NCI-H1092 (cell line): ENCODE data around the gene TEDC1.

Experiments
- DNase-seq: peaks from one replicate; lab custom pipeline; 2025; lab: John Stamatoyannopoulos, UW

The TEDC1 gene

DNA sequence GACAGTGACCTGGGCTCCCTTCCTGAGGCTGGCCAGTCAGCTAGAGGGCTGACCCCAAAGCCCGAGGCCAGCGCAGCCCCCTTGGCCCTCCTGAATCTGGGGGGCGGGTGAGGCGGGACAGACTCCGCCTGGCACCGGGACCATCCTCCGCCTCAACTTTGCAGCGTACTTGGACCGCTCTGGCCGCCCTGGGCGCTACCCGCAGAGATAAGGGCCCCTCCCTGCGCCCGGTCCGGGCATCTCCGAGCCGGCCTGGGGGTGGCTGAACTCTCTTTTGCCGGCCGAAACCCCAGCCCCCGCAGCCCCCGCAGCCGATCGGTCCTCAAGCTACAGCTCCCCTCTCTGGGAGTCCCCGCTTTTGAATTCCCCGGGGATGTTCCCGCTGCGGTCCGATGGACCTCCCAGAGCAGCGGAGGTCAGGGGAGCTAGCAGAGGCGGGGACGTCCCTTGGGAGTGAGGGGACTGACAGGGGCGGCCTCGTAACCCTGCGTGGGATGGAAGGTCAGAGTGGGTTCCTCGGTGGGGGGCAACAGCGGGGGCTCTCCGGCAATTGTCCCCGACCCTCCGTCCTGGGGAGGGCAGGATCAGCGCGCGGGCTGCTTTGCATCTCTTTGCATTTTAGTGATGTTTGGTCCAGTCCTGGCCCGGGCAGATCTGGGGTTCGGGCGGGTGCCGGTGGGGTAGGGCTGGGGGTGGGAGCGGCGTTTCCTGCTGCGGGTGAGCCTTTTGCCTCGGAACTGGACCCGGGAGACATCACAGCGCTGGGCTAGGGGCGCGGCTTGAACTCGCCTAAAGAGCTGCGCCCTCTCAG is 4.7 kb upstream of the TEDC1 start, which contains the start of gene CRIP1:
CRIP1 (plus strand) TSS at position 724 of the 811 bp plus-strand sequence. CDS start 374 bp downstream, outside the sequence.
- DNase-seq: no peak

DNA sequence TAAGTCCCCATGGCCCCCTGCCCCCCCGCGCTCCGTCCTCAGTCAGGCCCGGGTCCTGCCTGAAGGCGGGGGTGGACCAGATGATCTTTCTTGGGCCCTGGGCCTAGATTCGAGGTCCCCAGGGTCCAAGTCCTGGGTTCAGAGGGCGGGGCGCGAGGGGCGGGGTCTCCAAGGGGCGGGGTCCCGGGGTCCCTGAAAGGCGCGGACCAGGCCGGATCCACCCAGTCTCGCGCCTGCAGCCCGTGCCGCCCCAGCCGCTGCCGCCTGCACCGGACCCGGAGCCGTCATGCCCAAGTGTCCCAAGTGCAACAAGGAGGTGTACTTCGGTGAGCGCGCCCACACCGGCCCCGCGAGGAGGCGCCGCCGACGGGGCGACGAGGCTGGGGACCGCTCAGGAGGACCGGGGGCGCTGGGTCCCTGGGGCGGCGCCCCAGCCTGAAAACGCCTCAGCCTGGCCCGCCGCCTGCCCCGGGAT is 4.0 kb upstream of the TEDC1 start:
- DNase-seq: no peak

DNA sequence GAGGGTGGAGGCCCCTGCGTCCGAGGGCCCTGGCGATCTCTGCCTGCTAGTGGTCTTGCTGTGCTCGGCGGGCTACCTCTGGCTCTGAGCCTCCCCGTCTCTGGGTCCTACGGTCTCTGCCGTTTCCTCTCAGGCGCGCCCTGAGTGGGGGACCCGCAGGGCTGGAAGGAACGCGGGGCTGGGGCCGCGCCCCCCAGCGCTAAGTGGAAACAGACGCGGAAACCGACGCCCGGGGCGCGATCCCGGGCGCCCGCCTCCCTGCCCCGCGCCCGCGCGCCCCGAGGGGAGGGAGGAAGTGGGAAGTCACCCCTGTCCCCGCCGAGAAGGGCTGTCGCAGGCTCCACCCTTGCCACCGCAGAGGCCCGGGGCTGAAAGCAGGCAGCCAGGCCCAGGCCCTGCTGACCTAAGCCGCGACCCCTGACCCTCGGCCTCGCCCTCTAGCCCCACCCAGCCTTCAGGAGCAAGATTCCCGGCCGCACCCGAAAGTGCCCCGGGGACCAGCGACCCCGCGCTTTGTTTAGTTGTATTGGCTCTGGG is 3.5 kb upstream of the TEDC1 start:
- no peak for DNase-seq

DNA sequence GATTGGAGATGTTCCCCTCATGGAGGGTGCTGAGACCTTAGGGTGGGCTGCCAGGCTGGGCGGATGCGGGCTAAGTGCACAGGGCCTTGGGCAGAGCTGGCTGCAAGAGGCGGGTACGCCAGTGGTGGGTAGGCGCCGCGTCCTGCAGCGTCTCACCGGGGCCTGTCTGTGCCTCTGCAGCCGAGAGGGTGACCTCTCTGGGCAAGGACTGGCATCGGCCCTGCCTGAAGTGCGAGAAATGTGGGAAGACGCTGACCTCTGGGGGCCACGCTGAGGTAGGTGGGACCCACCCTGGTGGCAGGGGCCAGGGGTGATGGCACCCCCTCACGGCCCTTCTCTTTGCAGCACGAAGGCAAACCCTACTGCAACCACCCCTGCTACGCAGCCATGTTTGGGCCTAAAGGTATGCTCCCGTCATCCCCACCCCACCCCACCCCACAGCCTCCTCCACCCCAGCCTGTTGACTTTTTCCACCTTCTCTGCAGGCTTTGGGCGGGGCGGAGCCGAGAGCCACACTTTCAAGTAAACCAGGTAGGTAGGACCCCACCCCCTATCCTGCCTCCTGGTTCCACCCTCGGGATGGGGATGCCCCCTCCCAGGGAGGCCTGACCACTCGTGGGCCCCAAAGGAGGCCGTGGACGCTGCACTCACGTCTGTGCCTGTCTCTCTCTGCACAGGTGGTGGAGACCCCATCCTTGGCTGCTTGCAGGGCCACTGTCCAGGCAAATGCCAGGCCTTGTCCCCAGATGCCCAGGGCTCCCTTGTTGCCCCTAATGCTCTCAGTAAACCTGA is 2.9 kb upstream of the TEDC1 start:
- no peak for DNase-seq

DNA sequence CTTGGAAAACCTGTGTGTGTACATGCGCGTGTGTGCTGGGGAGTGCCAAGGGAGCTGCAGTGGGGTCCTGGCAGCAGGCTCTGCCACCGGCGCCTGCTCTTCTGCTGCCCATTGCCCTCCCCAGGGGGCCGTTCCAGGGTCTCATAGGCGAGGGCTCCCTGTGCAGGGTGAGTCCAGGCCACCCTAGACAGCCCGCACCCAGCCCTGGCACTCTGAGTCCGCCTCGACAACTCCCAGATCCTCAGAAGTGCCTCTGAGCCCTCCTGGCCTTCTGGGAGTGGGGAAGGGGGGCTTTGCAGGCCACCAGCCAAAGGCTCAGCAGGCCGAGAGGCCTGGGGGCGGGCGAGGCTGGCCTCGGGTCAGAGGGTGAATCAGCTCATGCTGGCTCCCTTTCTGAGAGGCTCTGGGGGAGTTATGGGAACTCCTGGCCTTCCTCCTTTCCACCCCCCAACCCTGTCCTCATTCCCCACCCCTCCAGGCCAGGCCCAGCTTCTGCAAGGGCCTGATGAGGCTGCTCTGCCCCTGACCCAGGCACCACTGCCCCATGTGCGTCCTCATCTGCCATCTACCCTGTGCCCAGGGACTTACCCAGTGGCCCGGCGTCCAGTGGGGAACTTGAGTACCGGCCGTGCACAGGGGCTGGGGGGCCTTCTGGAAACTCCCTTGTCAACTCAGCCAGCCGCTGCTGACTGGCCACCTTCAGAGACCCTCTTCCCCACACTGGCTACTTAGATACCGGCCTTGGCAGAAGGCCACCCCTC is 2.1 kb upstream of the TEDC1 start:
- no peak for DNase-seq

DNA sequence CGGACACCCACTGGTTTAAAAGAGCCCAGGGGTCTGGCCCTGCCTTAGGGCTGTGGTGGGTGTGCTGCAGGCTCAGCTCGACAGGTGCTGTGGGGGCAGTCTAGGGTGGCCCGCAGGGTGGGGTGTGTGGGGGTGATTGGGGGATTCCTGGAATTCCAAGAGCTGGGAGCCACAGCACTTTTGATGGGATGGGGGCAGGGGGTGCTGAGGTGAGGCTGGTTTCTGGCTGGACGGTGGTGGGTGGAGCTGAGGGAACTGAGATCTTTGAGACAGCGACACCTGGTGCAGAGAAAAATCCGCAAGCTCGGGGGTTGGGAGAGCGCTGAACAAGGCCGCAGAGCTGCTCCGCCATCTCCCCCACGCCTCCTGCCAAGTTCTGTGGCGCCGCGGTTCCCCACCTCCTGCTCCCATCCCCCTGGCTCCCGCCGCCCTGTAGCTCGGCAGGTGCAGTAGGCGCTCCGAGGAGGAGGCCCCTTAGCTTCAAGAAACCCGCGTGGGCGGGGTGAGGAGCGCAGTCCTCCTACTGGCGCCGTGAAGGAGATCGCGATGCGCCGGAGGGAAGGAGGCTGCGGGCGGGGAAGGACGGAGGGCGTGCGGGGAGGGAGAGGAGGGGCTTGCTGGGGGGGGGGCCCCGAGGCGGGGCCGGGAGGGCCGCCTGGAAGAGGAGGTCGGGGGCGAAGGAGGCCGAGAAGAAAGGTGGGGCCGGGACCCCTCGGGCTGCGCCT is 1.3 kb upstream of the TEDC1 start:
- DNase-seq: peak; percentile 86

DNA sequence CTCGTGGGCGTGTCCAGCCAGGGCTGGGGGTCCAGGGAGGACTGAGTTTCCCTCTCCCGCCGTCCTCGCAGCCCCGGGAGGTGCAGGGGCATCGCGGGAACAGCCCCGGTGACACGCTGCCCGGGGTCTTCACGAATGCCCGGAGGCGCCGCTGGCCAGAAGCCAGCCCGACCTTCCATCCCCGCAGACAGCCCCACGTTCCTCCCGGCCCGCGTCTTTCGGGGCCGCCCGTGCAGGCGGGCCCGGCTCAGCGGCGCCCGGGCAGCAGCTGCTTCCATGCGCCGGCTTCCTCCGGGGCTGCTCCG is 827 bp upstream of the TEDC1 start:
- DNase-seq: no peak

DNA sequence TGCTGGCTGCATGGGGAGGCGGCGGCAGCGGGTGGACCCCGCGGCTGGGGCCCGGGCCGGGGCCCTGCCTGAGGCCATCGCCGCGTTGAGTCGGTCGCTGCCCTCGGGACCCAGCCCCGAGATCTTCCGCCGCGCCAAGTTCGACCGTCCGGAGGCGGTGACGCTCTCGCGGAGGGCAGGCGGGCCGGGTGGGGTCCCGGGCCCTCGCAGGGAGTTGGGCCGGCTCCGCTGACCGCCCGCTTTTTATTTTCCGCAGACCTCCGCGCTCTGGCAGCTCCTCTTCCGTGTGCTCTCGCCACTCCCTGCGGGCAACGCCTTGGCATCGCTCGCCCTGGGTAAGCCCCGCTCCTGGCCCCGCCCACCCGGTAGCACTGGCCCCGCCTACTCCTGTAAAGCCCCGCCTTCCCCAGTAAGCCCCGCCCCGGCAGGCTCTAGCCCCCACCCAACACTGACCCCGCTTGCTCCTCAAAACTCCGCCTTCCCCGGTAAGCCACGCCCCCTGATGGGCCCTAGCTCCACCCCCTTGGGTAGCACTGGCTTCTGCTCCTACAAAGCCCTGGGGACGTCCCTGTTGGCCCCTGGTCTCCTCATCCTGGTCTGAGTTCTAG is 424 bp downstream of the TEDC1 start:
- peak; percentile 30 for DNase-seq

DNA sequence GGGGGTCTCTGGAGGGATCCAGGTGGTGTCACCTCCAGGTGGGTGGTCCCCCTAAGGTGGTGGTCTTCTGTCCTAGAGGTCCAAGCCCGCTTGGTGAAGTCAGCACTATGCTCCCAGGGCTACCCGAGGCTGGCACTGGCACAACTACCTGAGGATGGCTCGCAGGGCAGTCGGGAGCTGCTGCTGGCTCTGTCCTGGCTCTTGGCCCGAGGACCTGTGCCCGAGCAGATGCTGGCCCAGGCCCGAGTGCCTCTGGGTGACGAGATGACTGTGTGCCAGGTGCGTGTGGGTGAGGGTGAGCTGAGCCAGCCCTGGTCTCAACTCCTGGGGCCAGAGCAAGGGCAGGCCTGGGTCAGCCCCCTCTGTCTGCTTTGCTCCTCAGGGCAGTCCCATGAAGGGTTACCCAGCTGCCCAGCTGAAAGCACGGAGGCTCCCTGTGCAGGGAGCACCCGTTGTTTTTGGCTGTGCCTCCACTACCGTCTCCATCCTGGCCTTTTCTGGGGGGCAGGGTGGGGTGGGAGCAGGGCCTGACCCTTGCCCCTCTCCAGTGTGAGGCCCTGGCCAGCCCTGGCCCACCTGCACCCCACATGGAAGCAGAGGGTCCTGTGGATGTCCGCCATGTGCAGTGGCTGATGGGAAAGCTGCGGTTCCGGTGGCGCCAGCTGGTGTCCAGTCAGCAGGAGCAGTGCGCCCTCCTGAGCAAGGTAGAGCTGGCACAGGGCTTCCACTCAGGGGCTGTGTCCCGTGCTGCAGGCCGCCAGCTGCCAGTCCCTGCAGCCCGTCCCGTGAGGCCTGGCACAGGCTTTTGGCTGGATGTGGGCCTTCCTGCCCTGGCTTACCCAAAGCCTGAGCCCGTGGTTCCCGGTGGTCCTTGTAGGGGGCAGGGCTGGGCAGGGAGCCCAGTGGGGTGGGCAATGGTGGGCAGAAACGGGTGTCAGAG is 1.3 kb downstream of the TEDC1 start:
- DNase-seq: no peak

DNA sequence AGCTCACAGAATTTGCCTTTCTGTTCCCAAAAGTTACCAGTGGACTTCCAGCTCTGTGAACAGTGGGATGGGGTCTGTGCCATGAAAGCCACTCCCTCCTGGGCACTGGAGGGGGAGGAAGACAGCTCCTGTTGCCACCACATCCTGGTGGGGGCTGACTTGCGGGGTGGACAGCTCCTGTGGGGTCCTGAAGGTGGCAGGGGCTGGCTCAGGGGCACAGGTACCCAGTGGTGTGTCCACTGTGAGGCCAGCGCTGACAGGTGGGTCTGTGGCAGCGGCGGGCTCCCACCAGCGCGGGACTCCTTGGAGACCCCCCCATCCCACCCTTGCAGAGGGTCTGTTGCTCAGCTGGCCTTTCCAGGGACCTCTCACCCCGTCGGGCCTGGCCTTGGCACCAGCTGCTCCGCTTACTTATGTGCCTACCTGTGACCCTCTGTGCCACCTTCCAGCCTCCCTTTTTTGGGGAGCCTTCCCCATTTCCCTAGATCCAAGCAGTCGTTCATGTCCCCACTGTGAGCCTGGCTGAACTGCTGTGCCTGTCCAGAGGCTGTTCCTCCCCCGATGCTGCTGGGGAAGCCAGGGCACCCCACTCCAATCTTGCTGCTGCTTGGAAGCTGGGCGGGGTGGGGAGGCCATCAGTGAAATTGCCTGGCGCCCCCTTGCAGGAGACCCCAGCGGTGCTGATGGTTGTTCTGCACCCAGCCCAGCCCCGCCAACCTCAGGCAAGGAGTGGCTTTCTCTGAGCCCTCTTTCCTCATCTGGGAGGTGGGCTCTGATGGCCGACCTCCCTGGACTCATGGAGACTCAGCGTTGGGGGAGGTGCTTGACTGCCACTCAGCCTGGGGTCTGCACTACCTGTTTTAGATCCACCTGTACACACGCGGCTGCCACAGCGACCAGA is 2.2 kb downstream of the TEDC1 start:
- DNase-seq: no peak

DNA sequence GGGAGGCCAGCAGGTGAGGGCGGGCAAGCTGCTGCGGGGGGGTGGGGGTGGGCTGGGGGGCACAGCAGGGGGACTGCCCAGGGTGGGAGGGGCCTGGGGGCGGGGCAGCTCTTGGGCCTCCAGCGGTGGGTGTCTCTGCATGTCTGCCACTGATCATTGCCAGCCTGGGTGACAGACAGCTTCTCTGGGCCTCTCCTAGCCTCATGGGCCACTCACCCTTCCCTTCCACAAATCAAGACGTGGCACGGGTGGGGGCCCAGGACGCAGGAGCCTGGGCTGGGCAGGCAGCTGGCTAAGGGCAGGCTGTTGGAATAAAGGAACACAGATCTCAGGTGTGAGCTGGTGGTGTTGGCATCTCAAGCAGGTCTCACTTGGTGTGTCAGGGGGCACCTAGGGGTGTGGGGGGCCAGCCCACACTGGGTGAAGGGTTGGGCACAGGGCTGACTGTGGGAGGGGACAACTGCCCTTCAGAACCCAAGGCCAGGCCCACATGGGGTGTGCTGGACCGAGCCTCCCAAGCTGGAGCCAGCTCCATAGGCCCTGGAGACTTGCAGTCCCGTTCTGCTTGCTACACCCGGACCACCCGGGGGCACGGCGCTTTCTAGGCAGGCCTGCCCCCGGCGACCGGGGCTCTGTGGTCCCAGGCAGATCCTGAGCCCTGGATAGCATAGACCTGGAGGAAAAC is 3.0 kb downstream of the TEDC1 start:
- DNase-seq: no peak

DNA sequence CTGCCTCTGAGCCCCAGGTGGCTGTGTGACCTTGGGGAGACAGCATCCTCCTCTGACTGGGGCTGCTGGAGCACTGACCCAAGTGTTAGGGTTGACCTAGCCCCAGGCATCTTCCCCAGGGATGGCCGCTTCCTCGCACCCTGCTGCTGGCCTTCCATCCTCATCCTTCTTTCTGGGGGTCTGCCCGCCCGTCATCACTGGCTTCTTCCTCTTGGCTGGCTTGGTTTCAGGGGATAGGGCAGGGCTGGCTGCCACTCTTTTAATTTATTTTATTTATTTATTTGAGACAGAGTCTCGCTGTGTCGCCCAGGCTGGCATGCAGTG is 3.5 kb downstream of the TEDC1 start:
- DNase-seq: no peak

DNA sequence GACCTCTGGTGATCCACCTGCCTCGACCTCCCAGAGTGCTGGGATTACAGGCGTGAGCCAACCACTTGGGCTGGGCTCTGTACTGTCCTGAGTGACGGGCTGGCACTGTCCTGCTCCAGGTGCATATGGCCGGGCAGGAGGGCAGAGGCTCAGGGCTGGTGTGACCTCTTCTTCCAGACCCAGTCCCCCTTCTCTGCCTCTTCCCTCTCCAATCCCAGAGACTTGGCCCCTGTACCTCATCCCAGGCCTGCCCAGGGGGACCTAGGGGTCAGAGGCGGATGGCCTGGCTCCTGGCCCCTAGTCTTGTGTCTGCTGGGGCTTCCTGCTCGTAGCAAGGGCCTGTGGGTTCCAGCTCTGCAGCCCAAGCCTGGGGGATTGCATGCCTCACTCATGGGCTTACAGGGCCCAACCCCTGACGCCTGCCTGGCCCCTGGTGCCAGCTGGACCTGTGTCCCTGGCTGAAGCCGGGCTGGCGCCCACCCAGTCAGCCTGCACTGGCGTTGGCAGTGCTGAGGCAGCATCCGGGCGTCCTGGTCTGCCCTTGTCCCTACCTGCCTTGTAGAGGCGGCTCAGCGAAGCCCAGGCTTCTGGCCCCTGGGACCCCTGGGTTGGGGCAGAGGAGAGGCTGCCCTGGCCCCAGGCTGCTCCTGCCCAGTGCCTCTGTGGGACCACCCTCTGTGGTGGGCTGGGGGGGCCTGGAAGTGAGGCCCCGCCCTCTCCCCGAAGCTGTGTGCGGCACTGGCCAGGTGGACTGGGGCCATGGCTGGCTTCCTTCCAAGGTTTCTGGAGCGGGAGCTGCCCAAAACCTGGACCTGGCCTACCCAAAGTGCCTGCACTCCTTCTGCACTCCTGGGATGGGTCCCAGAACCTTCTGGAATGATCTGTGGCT is 4.3 kb downstream of the TEDC1 start:
- DNase-seq: no peak

DNA sequence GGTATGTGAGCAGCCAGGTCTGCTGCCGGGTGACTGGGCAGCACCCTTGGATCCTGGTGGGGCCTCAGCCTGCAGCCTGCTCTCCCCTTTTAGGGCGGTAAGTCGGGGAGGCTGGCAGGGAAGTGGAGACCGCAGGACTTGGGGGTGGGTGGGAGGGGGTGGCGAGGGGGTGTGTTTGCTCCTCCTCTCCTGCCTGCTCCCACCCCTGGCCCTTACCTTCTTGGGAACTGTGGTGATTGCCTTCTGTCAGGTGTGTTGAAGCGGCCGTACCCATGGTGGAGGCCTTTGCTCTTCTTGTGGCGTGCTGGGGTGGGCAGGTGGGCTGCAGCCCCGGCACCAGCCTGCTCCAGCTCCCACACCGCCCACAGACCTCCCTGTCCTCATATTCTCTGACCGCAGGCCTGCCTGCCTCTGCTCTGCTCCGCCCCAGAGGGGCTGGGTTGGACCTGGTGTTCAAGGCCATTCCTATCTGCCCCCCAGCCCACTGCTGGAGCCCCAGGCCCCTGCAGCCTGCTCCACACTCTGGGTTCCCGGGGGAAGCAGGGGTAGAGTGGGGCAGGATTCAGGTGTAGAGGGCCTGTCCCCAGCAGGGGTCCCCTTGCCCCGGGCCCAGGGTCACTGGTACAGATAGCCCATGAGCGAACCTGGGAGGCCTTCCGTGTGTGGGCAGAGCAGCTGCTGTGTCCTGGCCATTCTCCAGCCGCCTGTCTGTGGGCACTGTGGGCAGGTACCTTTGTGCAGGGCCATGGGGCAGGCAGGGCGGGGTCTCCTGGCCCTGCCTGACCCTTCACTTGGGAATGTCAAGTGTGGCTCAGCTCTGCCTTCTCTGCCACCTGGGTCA is 5.2 kb downstream of the TEDC1 start:
- DNase-seq: no peak

DNA sequence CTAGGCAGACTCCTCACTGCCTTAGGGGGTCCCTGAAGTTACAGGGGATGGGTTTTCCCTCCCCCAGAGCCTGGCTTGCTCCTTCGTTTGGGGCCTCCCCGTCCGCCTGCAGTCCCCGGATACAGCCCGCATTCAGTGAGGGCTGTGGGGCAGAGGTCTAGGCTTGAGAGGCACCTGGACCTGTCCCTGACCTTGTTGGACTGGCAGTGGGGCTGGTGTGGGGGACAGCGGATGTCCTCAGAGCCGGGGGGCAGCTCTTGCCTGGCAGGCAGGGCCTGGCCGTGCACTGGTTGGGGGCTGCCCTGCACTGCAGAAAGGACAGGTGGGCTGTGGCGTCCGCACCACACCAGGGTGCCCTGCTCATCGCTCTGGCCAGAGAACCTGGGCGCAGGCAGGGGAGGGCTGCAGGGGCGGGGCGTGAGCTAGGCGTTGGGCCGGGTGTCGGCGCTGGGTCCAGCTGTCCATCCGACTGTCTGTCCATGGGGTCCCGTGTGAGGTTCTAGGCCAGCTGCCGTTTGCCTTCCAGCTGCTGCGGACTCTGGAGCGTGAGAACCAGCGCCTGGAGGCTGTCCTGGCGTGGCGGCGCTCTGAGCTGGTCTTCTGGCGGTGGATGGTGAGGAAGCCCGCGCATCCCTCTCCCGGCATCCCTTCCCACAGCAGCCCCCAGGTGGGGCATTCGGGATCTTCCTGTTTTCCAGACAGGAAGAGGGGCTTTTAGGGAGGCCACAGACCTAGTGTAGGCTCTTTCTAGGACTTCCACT is 6.0 kb downstream of the TEDC1 start:
- DNase-seq: no peak
